SJCRH30 (cell line): ENCODE measurements around the gene TLE3. TPM values are rescaled to one million over a fixed set of nuclear protein-coding genes. Genes with fewer than 3 reads are reported as not detected.

ENCODE experiments used
- DNase-seq, 2 experiments: peaks; one replicate each; pipeline ENCODE4 v3.0.0-alpha.2; 2015 to 2020
- H3K27ac ChIP-seq: fragments of 250-450 bp; sonication (Bioruptor Pico); 2 replicates; pipeline ENCODE4 v1.5.1; 2020; ENCODE audit warnings: mild to moderate bottlenecking, moderate library complexity
- H3K27me3 ChIP-seq: fragments of 250-450 bp; sonication (Bioruptor Pico); 2 replicates; pipeline ENCODE4 v1.5.1; 2020; ENCODE audit warnings: mild to moderate bottlenecking, moderate library complexity
- H3K36me3 ChIP-seq: fragments of 250-450 bp; sonication (Bioruptor Pico); 2 replicates; pipeline ENCODE4 v1.5.1; 2020; ENCODE audit warnings: mild to moderate bottlenecking, moderate library complexity
- H3K4me1 ChIP-seq: fragments of 250-450 bp; sonication (Bioruptor Pico); 2 replicates; pipeline ENCODE4 v1.5.1; 2020; ENCODE audit warnings: mild to moderate bottlenecking, moderate library complexity
- H3K4me3 ChIP-seq: fragments of 250-450 bp; sonication (Bioruptor Pico); 2 replicates; pipeline ENCODE4 v1.5.1; 2020; ENCODE audit warnings: mild to moderate bottlenecking, moderate library complexity
- H3K9me3 ChIP-seq: fragments of 250-450 bp; sonication (Bioruptor Pico); replicated peaks from 2 replicates; pipeline ENCODE4 v1.5.1; 2020; ENCODE audit warnings: mild to moderate bottlenecking, moderate library complexity
- total RNA-seq: library from RNA; depleted of rRNA; stranded (reverse); fragments of >200 nt; shearing (Covaris generic); gene quantifications from 2 replicates; pipeline ENCODE4 v1.2.3, GENCODE V29; 2014

TLE3 gene
- total RNA-seq, 1 experiment from 2014 or later = 35.7 TPM

GRCh38 chr15:70061696-70062270 lies 35.9 kb downstream of the TLE3 start:
- H3K4me1 ChIP-seq = peaks cover 17% of the 10 kb centered on the region

GRCh38 chr15:70060993-70061305 lies 36.8 kb downstream of the TLE3 start:
- Histone ChIP-seq H3K4me3 (no peak overlapping the region), H3K36me3 (peaks cover 33% of the 10 kb centered on the region), H3K4me1 (peaks cover 17% of the 10 kb centered on the region), H3K27ac (no peak overlapping the region), H3K9me3 (no peaks in the 10 kb centered on the region), H3K27me3 (no peaks in the 10 kb centered on the region)
- DNase-seq = no peak

More at GRCh38 chr15:70061696-70062270, 35.9 kb downstream of the TLE3 start:
- Histone ChIP-seq H3K9me3 (no peaks in the 10 kb centered on the region), H3K27ac (peak overlapping the region; percentile 15; the same call in 1 of the 2 replicates), H3K27me3 (no peaks in the 10 kb centered on the region), H3K36me3 (peaks cover 33% of the 10 kb centered on the region), H3K4me3 (peak overlapping the region; percentile 33)
- DNase-seq = peak in 1 of 2 experiments; percentile 22

- DNase-seq = no peak
- H3K4me3 ChIP-seq = no peak overlapping the region
- peaks cover 37% of the 10 kb centered on the region for H3K36me3 ChIP-seq
- H3K9me3 ChIP-seq = no peaks in the 10 kb centered on the region
- H3K4me1 ChIP-seq = peaks cover 17% of the 10 kb centered on the region
- H3K27ac ChIP-seq = no peak overlapping the region
- H3K27me3 ChIP-seq = no peaks in the 10 kb centered on the region
Observed at GRCh38 chr15:70060214-70060992, 37.3 kb downstream of the TLE3 start.

GRCh38 chr15:70059476-70060213 lies 38.1 kb downstream of the TLE3 start:
- peaks cover 17% of the 10 kb centered on the region for H3K4me1 ChIP-seq

GRCh38 chr15:70058642-70059360 lies 38.9 kb downstream of the TLE3 start:
- DNase-seq = no peak
- H3K4me1 ChIP-seq = peaks cover 17% of the 10 kb centered on the region
- H3K36me3 ChIP-seq = peaks cover 48% of the 10 kb centered on the region

More at GRCh38 chr15:70059476-70060213, 38.1 kb downstream of the TLE3 start:
- Histone ChIP-seq H3K36me3 (peaks cover 42% of the 10 kb centered on the region), H3K9me3 (no peaks in the 10 kb centered on the region), H3K27ac (no peak overlapping the region), H3K4me3 (no peak overlapping the region), H3K27me3 (no peaks in the 10 kb centered on the region)
- no peak for DNase-seq

GRCh38 chr15:70057931-70058641 lies 39.6 kb downstream of the TLE3 start:
- H3K9me3 ChIP-seq = no peaks in the 10 kb centered on the region
- H3K4me3 ChIP-seq = no peak overlapping the region
- peaks cover 16% of the 10 kb centered on the region for H3K4me1 ChIP-seq
- H3K27ac ChIP-seq = no peak overlapping the region
- no peak for DNase-seq
- no peaks in the 10 kb centered on the region for H3K27me3 ChIP-seq
- H3K36me3 ChIP-seq = peaks cover 54% of the 10 kb centered on the region

More at GRCh38 chr15:70058642-70059360, 38.9 kb downstream of the TLE3 start:
- Histone ChIP-seq H3K27ac (no peak overlapping the region), H3K9me3 (no peaks in the 10 kb centered on the region), H3K27me3 (no peaks in the 10 kb centered on the region), H3K4me3 (no peak overlapping the region)

GRCh38 chr15:70056091-70056680 lies 41.5 kb downstream of the TLE3 start:
- no peaks in the 10 kb centered on the region for H3K9me3 ChIP-seq
- no peak for DNase-seq
- H3K4me1 ChIP-seq = no peaks in the 10 kb centered on the region; the same call in 1 of the 2 replicates
- no peak overlapping the region for H3K4me3 ChIP-seq
- H3K36me3 ChIP-seq = peaks cover 68% of the 10 kb centered on the region
- no peak overlapping the region for H3K27ac ChIP-seq
- no peaks in the 10 kb centered on the region for H3K27me3 ChIP-seq

GRCh38 chr15:70055601-70056051 lies 42.1 kb downstream of the TLE3 start:
- H3K36me3 ChIP-seq = peaks cover 74% of the 10 kb centered on the region
- H3K4me3 ChIP-seq = no peak overlapping the region
- no peak for DNase-seq
- no peaks in the 10 kb centered on the region; the same call in 1 of the 2 replicates for H3K4me1 ChIP-seq
- no peak overlapping the region for H3K27ac ChIP-seq
- no peaks in the 10 kb centered on the region for H3K27me3 ChIP-seq
- H3K9me3 ChIP-seq = no peaks in the 10 kb centered on the region

- H3K36me3 ChIP-seq = peaks cover 79% of the 10 kb centered on the region
- no peak overlapping the region for H3K4me3 ChIP-seq
- no peak overlapping the region for H3K27ac ChIP-seq
- no peak for DNase-seq
- H3K27me3 ChIP-seq = no peaks in the 10 kb centered on the region
- no peaks in the 10 kb centered on the region for H3K9me3 ChIP-seq
- no peaks in the 10 kb centered on the region; the same call in 1 of the 2 replicates for H3K4me1 ChIP-seq
Observed at GRCh38 chr15:70054884-70055387, 42.8 kb downstream of the TLE3 start.

- no peaks in the 10 kb centered on the region; the same call in 1 of the 2 replicates for H3K4me1 ChIP-seq
- DNase-seq = no peak
- no peaks in the 10 kb centered on the region for H3K9me3 ChIP-seq
- H3K4me3 ChIP-seq = no peak overlapping the region
- H3K36me3 ChIP-seq = peaks cover 78% of the 10 kb centered on the region
- no peaks in the 10 kb centered on the region for H3K27me3 ChIP-seq
- H3K27ac ChIP-seq = no peak overlapping the region
Observed at GRCh38 chr15:70054366-70054765, 43.4 kb downstream of the TLE3 start.

- no peak overlapping the region for H3K4me3 ChIP-seq
- no peaks in the 10 kb centered on the region for H3K27me3 ChIP-seq
- no peaks in the 10 kb centered on the region; the same call in 1 of the 2 replicates for H3K4me1 ChIP-seq
- H3K36me3 ChIP-seq = peaks cover 72% of the 10 kb centered on the region
- no peak overlapping the region for H3K27ac ChIP-seq
- DNase-seq = no peak
- H3K9me3 ChIP-seq = no peaks in the 10 kb centered on the region
Observed at GRCh38 chr15:70053716-70054229, 43.9 kb downstream of the TLE3 start.

- DNase-seq = no peak
Observed at GRCh38 chr15:70053001-70053715, 44.6 kb downstream of the TLE3 start.

More at GRCh38 chr15:70053001-70053715, 44.6 kb downstream of the TLE3 start:
- Histone ChIP-seq H3K4me1 (no peaks in the 10 kb centered on the region; the same call in 1 of the 2 replicates), H3K9me3 (no peaks in the 10 kb centered on the region), H3K27me3 (no peaks in the 10 kb centered on the region), H3K27ac (no peak overlapping the region), H3K36me3 (peaks cover 65% of the 10 kb centered on the region), H3K4me3 (no peak overlapping the region)
